ENCODE results near the gene PHF24. TPM values are rescaled to one million over a fixed set of nuclear protein-coding genes. Genes with fewer than 3 reads are reported as not detected.
"Not testable (repeated sequence)": the region's sequence is repeated elsewhere in the genome, so short reads cannot be mapped to it uniquely, and the experiment has no call there.

The PHF24 gene
- total RNA-seq, 1 donor from 2014 or later: 1.9 TPM

- DNase-seq (ENCODE audit: low spot score): no peak
Observed at GRCh38 chr9:34996905-34997279, 38.8 kb downstream of the PHF24 start.

GRCh38 chr9:34997379-34997781, 39.3 kb downstream of the PHF24 start:
- DNase-seq (ENCODE audit: low spot score): no peak

- DNase-seq (ENCODE audit: low spot score): no peak
Observed at GRCh38 chr9:34998266-34998665, 40.2 kb downstream of the PHF24 start.

- no peak for DNase-seq (ENCODE audit: low spot score)
Observed at GRCh38 chr9:34999576-34999975, 41.5 kb downstream of the PHF24 start.

GRCh38 chr9:35000535-35001284, 42.6 kb downstream of the PHF24 start:
- no peak for DNase-seq (ENCODE audit: low spot score)

- no peak for DNase-seq (ENCODE audit: low spot score)
Observed at GRCh38 chr9:35001285-35001677, 43.2 kb downstream of the PHF24 start.

- DNase-seq (ENCODE audit: low spot score): no peak
Observed at GRCh38 chr9:35001803-35002502, 43.9 kb downstream of the PHF24 start.

GRCh38 chr9:35002623-35003022, 44.5 kb downstream of the PHF24 start:
- DNase-seq (ENCODE audit: low spot score): no peak

GRCh38 chr9:35004299-35004698, 46.2 kb downstream of the PHF24 start:
- DNase-seq (ENCODE audit: low spot score): not testable (repeated sequence)

- DNase-seq (ENCODE audit: low spot score): no peak
Observed at GRCh38 chr9:35010351-35010958, 52.4 kb downstream of the PHF24 start.

GRCh38 chr9:35014517-35014916, 56.4 kb downstream of the PHF24 start:
- no peak for DNase-seq (ENCODE audit: low spot score)

- DNase-seq (ENCODE audit: low spot score): peak; percentile 16
Observed at GRCh38 chr9:35023443-35023842, 65.4 kb downstream of the PHF24 start.

GRCh38 chr9:35026671-35027070, 68.6 kb downstream of the PHF24 start:
- no peak for DNase-seq (ENCODE audit: low spot score)

GRCh38 chr9:35027374-35027773, 69.3 kb downstream of the PHF24 start:
- no peak for DNase-seq (ENCODE audit: low spot score)

GRCh38 chr9:35027860-35028259, 69.8 kb downstream of the PHF24 start:
- DNase-seq (ENCODE audit: low spot score): no peak

GRCh38 chr9:35028341-35028740, 70.3 kb downstream of the PHF24 start:
- no peak for DNase-seq (ENCODE audit: low spot score)

GRCh38 chr9:35029241-35029640, 71.2 kb downstream of the PHF24 start:
- DNase-seq (ENCODE audit: low spot score): no peak

- no peak for DNase-seq (ENCODE audit: low spot score)
Observed at GRCh38 chr9:35029852-35030251, 71.8 kb downstream of the PHF24 start.

Other genes with a start within 250 kb of the PHF24 start
- gene CCL21, start 248.1 kb upstream of the PHF24 start, total RNA-seq (ENCODE audit: insufficient read depth, low replicate concordance): not detected
- 28.6 TPM for gene DNAJB5, start 31.5 kb downstream of the PHF24 start, total RNA-seq (ENCODE audit: insufficient read depth, low replicate concordance)
- 187 TPM for gene VCP, start 114.3 kb downstream of the PHF24 start, total RNA-seq (ENCODE audit: insufficient read depth, low replicate concordance)
- 24.8 TPM for gene FANCG, start 121.7 kb downstream of the PHF24 start, total RNA-seq (ENCODE audit: insufficient read depth, low replicate concordance)
- gene PIGO, start 138.3 kb downstream of the PHF24 start, total RNA-seq (ENCODE audit: insufficient read depth, low replicate concordance): 3.9 TPM
- 49.1 TPM for gene STOML2, start 144.8 kb downstream of the PHF24 start, total RNA-seq (ENCODE audit: insufficient read depth, low replicate concordance)
- 10.8 TPM for gene ATOSB, start 157.6 kb downstream of the PHF24 start, total RNA-seq (ENCODE audit: insufficient read depth, low replicate concordance)
- 12.0 TPM for gene UNC13B, start 203.7 kb downstream of the PHF24 start, total RNA-seq (ENCODE audit: insufficient read depth, low replicate concordance)